Right lobe of liver (tissue), 6 donors: ENCODE measurements around the gene ADGRB3. TPM values are rescaled to one million over a fixed set of nuclear protein-coding genes. Genes with fewer than 3 reads are reported as not detected.

ENCODE experiments used
- ATAC-seq, 4 donors: fragments of 200-7000 bp; cut with Tn5 transposase; one replicate each; pipeline ENCODE4 v1.9.1; 2020; ENCODE audit warnings: mild to moderate bottlenecking in 4 of 4, moderate library complexity in 4 of 4
- DNase-seq, 3 donors: peaks; one replicate each; pipeline ENCODE4 v3.0.0-alpha.2; 2020
- H3K27ac ChIP-seq, 3 donors: fragments of 200-600 bp; one replicate each; pipeline ENCODE4 v1.8.0; 2022
- H3K27me3 ChIP-seq, 2 donors: fragments of 200-600 bp; one replicate each; pipeline ENCODE4 v1.8.0; 2022
- H3K36me3 ChIP-seq, 4 donors: fragments of 200-600 bp; sonication (generic) in 1 of 4; one replicate each; pipeline versions ENCODE4 v1.5.1 to v1.8.0; 2017 to 2022; ENCODE audit warnings: control low read depth in 1 of 4
- H3K4me1 ChIP-seq, 4 donors: fragments of 200-600 bp; sonication (generic) in 1 of 4; one replicate each; pipeline versions ENCODE4 v1.5.1 to v1.8.0; 2017 to 2022; ENCODE audit warnings: control low read depth in 1 of 4
- H3K4me3 ChIP-seq, 3 donors: fragments of 200-600 bp; one replicate each; pipeline ENCODE4 v1.8.0; 2022
- H3K9me3 ChIP-seq, 4 donors: fragments of 200-600 bp; sonication (generic) in 1 of 4; one replicate each; pipeline versions ENCODE4 v1.5.1 to v1.8.0; 2017 to 2022; ENCODE audit warnings: control low read depth in 1 of 4
- CTCF ChIP-seq, 4 donors: fragments of 200-600 bp in 3 of 4; fragments of 450-650 bp in 1 of 4; IDR thresholded peaks; one replicate each; pipeline versions ENCODE4 v1.5.1 to v1.8.0; 2016 to 2022; ENCODE audit warnings: antibody characterized with exemption in 4 of 4, mild to moderate bottlenecking in 2 of 4
- POLR2A ChIP-seq: fragments of 450-650 bp; IDR thresholded peaks from one replicate; pipeline ENCODE4 v1.6.1; 2017; ENCODE audit warnings: antibody characterized with exemption, mild to moderate bottlenecking
- WGBS: methylation state at CpG from one replicate; pipeline ENCODE4 v1.1.6; 2018; ENCODE audit warnings: low coverage, low lambda C conversion rate; ENCODE audit not compliant: insufficient coverage; ENCODE audit errors: missing lambda C conversion rate; 5-methylcytosine and 5-hydroxymethylcytosine counted together
- intact Hi-C, 2 donors: fragments of 100-400 bp; cut with DNase I; formaldehyde crosslinking; loops; one replicate each; pipeline versions ENCODE4 v1.11.2 to v1.14.1; 2022
- total RNA-seq, 6 experiments: library from RNA; depleted of rRNA in 2 of 6; stranded (reverse); fragments of >200 nt in 2 of 6; fragmentation: NEBNext Ultra II Directional in 3 of 6; extraction: Animal tissue kit (Norgen Biotek cat#: 25700) in 3 of 6; gene quantifications; one replicate each; pipeline versions ENCODE4 v1.1.0 to v1.2.4, GENCODE V29; 2016 to 2023
- donor health status: DM: no; HTN: yes; CAD: no.
- donor health status: DM: no; HTN: no; CAD: no.
- donor health status: DM: no; HTN: no; CAD: no.
- donor health status: DM: no; HTN: yes; CAD: no.
- donor health status: DM: no; HTN: yes; CAD: no.

ADGRB3 gene
- total RNA-seq, 6 experiments from 2014 or later: 0.18 to 0.42 (median 0.24) TPM

- ATAC-seq (no peak), DNase-seq (no peak)
- Histone ChIP-seq H3K27me3 (no peaks in the 10 kb centered on the region), H3K36me3 (no peaks in the 10 kb centered on the region), H3K27ac (no peak overlapping the region), H3K4me3 (no peak overlapping the region), H3K4me1 (no peaks in the 10 kb centered on the region), H3K9me3 (no peaks in the 10 kb centered on the region)
- WGBS: 23% methylated on average over 2 of the region's 2 CpGs
- intact Hi-C loops: no loop called here
- no peak for TF ChIP-seq CTCF (IDR thresholded peaks at IDR 0.05)
- no peak for TF ChIP-seq POLR2A
These were observed 125.4 kb downstream of the ADGRB3 start for GRCh38 chr6:68760485-68760884.

- H3K27ac ChIP-seq: no peak overlapping the region
- H3K36me3 ChIP-seq: no peaks in the 10 kb centered on the region
- WGBS: 41% methylated on average over 8 of the region's 8 CpGs
- intact Hi-C loops: no loop called here
- no peaks in the 10 kb centered on the region for H3K9me3 ChIP-seq
- DNase-seq (no peak), ATAC-seq (peak in 2 of 4 donors; percentile 41 to 66)
- no peaks in the 10 kb centered on the region for H3K4me1 ChIP-seq
- H3K4me3 ChIP-seq: no peak overlapping the region
- H3K27me3 ChIP-seq: no peaks in the 10 kb centered on the region
- TF ChIP-seq POLR2A: no peak
- peak in 1 of 4 donors; percentile 24 for TF ChIP-seq CTCF (IDR thresholded peaks at IDR 0.05)
These were observed 126.0 kb downstream of the ADGRB3 start for GRCh38 chr6:68760941-68761676.

- H3K4me3 ChIP-seq: no peak overlapping the region
- ATAC-seq: no peak
- DNase-seq: no peak
- no peaks in the 10 kb centered on the region for H3K9me3 ChIP-seq
- WGBS: 31% methylated on average over 2 of the region's 2 CpGs
- no peaks in the 10 kb centered on the region for H3K27me3 ChIP-seq
- no peaks in the 10 kb centered on the region for H3K4me1 ChIP-seq
- H3K36me3 ChIP-seq: no peaks in the 10 kb centered on the region
- no peak overlapping the region for H3K27ac ChIP-seq
- no peak for TF ChIP-seq CTCF (IDR thresholded peaks at IDR 0.05)
- no peak for TF ChIP-seq POLR2A
- intact Hi-C loops: no loop called here
These were observed 126.9 kb downstream of the ADGRB3 start for GRCh38 chr6:68761985-68762384.

- no peaks in the 10 kb centered on the region for H3K27me3 ChIP-seq
- no peaks in the 10 kb centered on the region for H3K36me3 ChIP-seq
- no peaks in the 10 kb centered on the region for H3K4me1 ChIP-seq
- no peak for TF ChIP-seq CTCF (IDR thresholded peaks at IDR 0.05)
- no peak for TF ChIP-seq POLR2A
- H3K9me3 ChIP-seq: no peaks in the 10 kb centered on the region
- ATAC-seq: no peak
- H3K27ac ChIP-seq: no peak overlapping the region
- H3K4me3 ChIP-seq: no peak overlapping the region
- intact Hi-C loops: no loop called here
- no peak for DNase-seq
These were observed 136.3 kb downstream of the ADGRB3 start for GRCh38 chr6:68771426-68771825.
